HEK293 (cell line): ENCODE results near the gene PRELID3B.

Experiments used
- CTCF ChIA-PET: fragments of 350-600 bp; formaldehyde crosslinking; extraction: SDS; loops from one replicate; lab custom pipeline; 2021; ENCODE audit warnings: antibody characterized with exemption; lab: Yijun Ruan, JAX
- POLR2A ChIA-PET: fragments of 300-600 bp; formaldehyde crosslinking; extraction: SDS; loops from one replicate; lab custom pipeline; 2020; ENCODE audit warnings: antibody characterized with exemption, inconsistent platforms; lab: Yijun Ruan, JAX
- H3K27ac ChIP-seq: fragments of 200-500 bp; sonication (Bioruptor generic); 2 replicates; pipeline ENCODE4 v1.5.1; 2014; ENCODE audit warnings: low read depth, low read length, control low read depth, inconsistent platforms; ENCODE audit errors: extremely low read depth
- H3K36me3 ChIP-seq, 2 experiments: fragments of 200-500 bp in 1 of 2; sonication (Bioruptor generic) in 1 of 2; 1 replicate in 1 of 2; 2 replicates in 1 of 2; pipeline ENCODE4 v1.5.1; 2014 to 2017; ENCODE audit warnings: inconsistent platforms in 2 of 2, low read length in 2 of 2; ENCODE audit not compliant: control insufficient read depth in 2 of 2, insufficient read depth in 1 of 2
- H3K4me1 ChIP-seq: fragments of 200-500 bp; sonication (Bioruptor generic); 2 replicates; pipeline ENCODE4 v1.5.1; 2014; ENCODE audit warnings: mild to moderate bottlenecking, low read length, inconsistent platforms; ENCODE audit not compliant: control insufficient read depth, insufficient read depth
- H3K4me3 ChIP-seq: 2 replicates; pipeline ENCODE4 v1.5.1; 2011; ENCODE audit warnings: low read depth, mild to moderate bottlenecking, control low read depth, low read length, moderate library complexity
- H3K9me3 ChIP-seq: fragments of 200-500 bp; sonication (Bioruptor generic); 2 replicates; pipeline ENCODE4 v1.5.1; 2014; ENCODE audit warnings: low read depth, low read length, inconsistent platforms; ENCODE audit not compliant: control insufficient read depth, insufficient read depth
- ATF2 ChIP-seq: fragments of 450-650 bp; formaldehyde crosslinking; IDR thresholded peaks from 2 replicates; pipeline ENCODE4 v1.5.1; 2016; ENCODE audit warnings: missing biosample characterization, missing genetic modification characterization, low read depth
- OSR2 ChIP-seq: fragments of 450-650 bp; formaldehyde crosslinking; IDR thresholded peaks from 2 replicates; pipeline ENCODE4 v1.5.1; 2016; ENCODE audit warnings: missing biosample characterization, missing genetic modification characterization
- ZBTB10 ChIP-seq: fragments of 450-650 bp; formaldehyde crosslinking; IDR thresholded peaks from 2 replicates; pipeline ENCODE4 v1.5.1; 2016; ENCODE audit warnings: missing biosample characterization, missing genetic modification characterization
- ZBTB17 ChIP-seq: fragments of 450-650 bp; formaldehyde crosslinking; IDR thresholded peaks from 2 replicates; pipeline ENCODE4 v1.5.1; 2016; ENCODE audit warnings: missing biosample characterization, missing genetic modification characterization
- ZBTB49 ChIP-seq: fragments of 450-650 bp; formaldehyde crosslinking; IDR thresholded peaks from 2 replicates; pipeline ENCODE4 v1.5.1; 2016; ENCODE audit warnings: missing biosample characterization, missing genetic modification characterization, low read depth
- ZNF114 ChIP-seq: fragments of 450-650 bp; formaldehyde crosslinking; IDR thresholded peaks from 2 replicates; pipeline ENCODE4 v1.5.0; 2017; ENCODE audit warnings: missing biosample characterization, missing genetic modification characterization
- ZNF202 ChIP-seq: fragments of 450-650 bp; formaldehyde crosslinking; IDR thresholded peaks from 2 replicates; pipeline ENCODE4 v1.5.1; 2016; ENCODE audit warnings: missing biosample characterization, missing genetic modification characterization, borderline replicate concordance
- ZNF274 ChIP-seq, 2 experiments: fragments of 200-500 bp in 1 of 2; fragments of 450-650 bp in 1 of 2; sonication (Bioruptor generic) in 1 of 2; formaldehyde crosslinking in 1 of 2; IDR thresholded peaks; 2 replicates each; pipeline versions ENCODE4 v1.5.1 to v1.6.1; 2014 to 2016; ENCODE audit warnings: borderline replicate concordance in 1 of 2, inconsistent platforms in 1 of 2, low read length in 1 of 2, missing biosample characterization in 1 of 2, missing genetic modification characterization in 1 of 2
- ZNF555 ChIP-seq: fragments of 450-650 bp; formaldehyde crosslinking; conservative IDR thresholded peaks from 2 replicates; pipeline ENCODE4 v1.5.1; 2017; ENCODE audit warnings: missing biosample characterization, mild to moderate bottlenecking, missing genetic modification characterization, inconsistent platforms
- ZNF560 ChIP-seq: fragments of 450-650 bp; formaldehyde crosslinking; IDR thresholded peaks from 2 replicates; pipeline ENCODE4 v1.5.1; 2017; ENCODE audit warnings: missing biosample characterization, missing genetic modification characterization, borderline replicate concordance
- ZNF600 ChIP-seq: fragments of 450-650 bp; formaldehyde crosslinking; IDR thresholded peaks from 2 replicates; pipeline ENCODE4 v1.5.1; 2016; ENCODE audit warnings: missing biosample characterization, missing genetic modification characterization
- ZNF623 ChIP-seq: fragments of 450-650 bp; formaldehyde crosslinking; IDR thresholded peaks from 2 replicates; pipeline ENCODE4 v1.5.1; 2016; ENCODE audit warnings: missing biosample characterization, missing genetic modification characterization
- ZNF701 ChIP-seq: fragments of 450-650 bp; formaldehyde crosslinking; IDR thresholded peaks from 2 replicates; pipeline ENCODE4 v1.5.1; 2016; ENCODE audit warnings: missing biosample characterization, missing genetic modification characterization
- TF ChIP-seq, protein P1 (sequence below): fragments of 450-650 bp; formaldehyde crosslinking; IDR thresholded peaks from 2 replicates; pipeline ENCODE4 v1.5.1; 2016; ENCODE audit warnings: missing biosample characterization, missing genetic modification characterization

PRELID3B gene

GRCh38 chr20:59037386-59037785, 5.2 kb downstream of the PRELID3B start:
- Histone ChIP-seq H3K27ac (no peak overlapping the region), H3K4me3 (no peak overlapping the region), H3K9me3 (no peaks in the 10 kb centered on the region)
- CTCF ChIA-PET = no interaction called here
- TF ChIP-seq ATF2 (tag by site-specific recombination) (no peak), ZBTB10 (no peak), ZNF114 (tag by site-specific recombination) (no peak), ZBTB49 (tag by site-specific recombination) (no peak), ZBTB17 (tag by site-specific recombination) (no peak), ZNF600 (no peak), ZNF701 (tag by site-specific recombination) (no peak), ZNF560 (tag by site-specific recombination) (no peak), ZNF555 (tag by site-specific recombination) (no peak), ZNF274 (IDR thresholded peaks at IDR 0.05; ENCODE audit: low read length) (no peak), ZNF274 (tag by site-specific recombination; IDR thresholded peaks at IDR 0.05; ENCODE audit: borderline replicate concordance) (no peak), OSR2 (no peak)
- TF ChIP-seq, protein P1, sequence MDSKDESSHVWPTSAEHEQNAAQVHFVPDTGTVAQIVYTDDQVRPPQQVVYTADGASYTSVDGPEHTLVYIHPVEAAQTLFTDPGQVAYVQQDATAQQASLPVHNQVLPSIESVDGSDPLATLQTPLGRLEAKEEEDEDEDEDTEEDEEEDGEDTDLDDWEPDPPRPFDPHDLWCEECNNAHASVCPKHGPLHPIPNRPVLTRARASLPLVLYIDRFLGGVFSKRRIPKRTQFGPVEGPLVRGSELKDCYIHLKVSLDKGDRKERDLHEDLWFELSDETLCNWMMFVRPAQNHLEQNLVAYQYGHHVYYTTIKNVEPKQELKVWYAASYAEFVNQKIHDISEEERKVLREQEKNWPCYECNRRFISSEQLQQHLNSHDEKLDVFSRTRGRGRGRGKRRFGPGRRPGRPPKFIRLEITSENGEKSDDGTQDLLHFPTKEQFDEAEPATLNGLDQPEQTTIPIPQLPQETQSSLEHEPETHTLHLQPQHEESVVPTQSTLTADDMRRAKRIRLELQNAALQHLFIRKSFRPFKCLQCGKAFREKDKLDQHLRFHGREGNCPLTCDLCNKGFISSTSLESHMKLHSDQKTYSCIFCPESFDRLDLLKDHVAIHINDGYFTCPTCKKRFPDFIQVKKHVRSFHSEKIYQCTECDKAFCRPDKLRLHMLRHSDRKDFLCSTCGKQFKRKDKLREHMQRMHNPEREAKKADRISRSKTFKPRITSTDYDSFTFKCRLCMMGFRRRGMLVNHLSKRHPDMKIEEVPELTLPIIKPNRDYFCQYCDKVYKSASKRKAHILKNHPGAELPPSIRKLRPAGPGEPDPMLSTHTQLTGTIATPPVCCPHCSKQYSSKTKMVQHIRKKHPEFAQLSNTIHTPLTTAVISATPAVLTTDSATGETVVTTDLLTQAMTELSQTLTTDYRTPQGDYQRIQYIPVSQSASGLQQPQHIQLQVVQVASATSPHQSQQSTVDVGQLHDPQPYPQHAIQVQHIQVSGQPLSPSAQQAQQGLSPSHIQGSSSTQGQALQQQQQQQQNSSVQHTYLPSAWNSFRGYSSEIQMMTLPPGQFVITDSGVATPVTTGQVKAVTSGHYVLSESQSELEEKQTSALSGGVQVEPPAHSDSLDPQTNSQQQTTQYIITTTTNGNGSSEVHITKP (tag by site-specific recombination) = no peak
- TF ChIP-seq, all 188 proteins: peak for 0
- POLR2A ChIA-PET = no interaction called here
- Histone ChIP-seq H3K36me3 (peaks cover 16 to 66% of the 10 kb centered on the region in 2 experiments; a peak in 2 of 3 replicates), H3K4me1 (no peaks in the 10 kb centered on the region)

DNA sequence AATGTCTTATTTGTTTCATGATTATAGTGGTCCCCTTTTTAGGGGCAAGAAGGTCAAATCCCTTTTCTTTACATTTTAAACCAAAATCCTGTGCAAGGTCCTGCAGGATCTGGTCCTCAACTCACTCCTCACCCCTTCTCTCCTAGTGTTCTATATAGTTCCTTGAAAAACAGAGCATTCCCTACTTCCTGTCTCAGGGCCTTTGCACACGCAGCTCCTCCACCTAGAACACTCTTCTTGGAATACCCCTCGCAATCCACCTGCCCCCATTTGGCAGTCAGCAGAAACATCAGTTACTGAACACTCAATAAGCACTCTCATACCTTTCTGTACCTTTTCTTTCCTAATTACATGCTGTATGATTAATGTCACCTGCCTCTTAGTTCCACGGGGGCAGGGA, 7.2 kb downstream of the PRELID3B start:
- H3K4me3 ChIP-seq = no peak overlapping the region
- POLR2A ChIA-PET = no interaction called here
- peaks cover 5% of the 10 kb centered on the region; the same call in 1 of the 2 replicates for H3K4me1 ChIP-seq
- H3K27ac ChIP-seq = no peak overlapping the region
- CTCF ChIA-PET = no interaction called here
- H3K9me3 ChIP-seq = no peaks in the 10 kb centered on the region
- peaks cover 16 to 66% of the 10 kb centered on the region in 2 experiments; a peak in 2 of 3 replicates for H3K36me3 ChIP-seq
- TF ChIP-seq ZNF623 (tag by site-specific recombination) (peak; percentile 90), ZNF202 (tag by site-specific recombination) (no peak)
